Head of caudate nucleus (tissue), 42 donors: ENCODE results near the gene RRBP1.
A peak's percentile ranks its signal among the peaks of the same experiment; 100 is the strongest.
"Not testable (repeated sequence)": the region's sequence is repeated elsewhere in the genome, so short reads cannot be mapped to it uniquely, and the experiment has no call there.

Experiments
- DNase-seq, 42 donors: peaks; one replicate each; pipeline versions ENCODE4 v3.0.0 to v3.0.0-alpha.2; 2020 to 2021; ENCODE audit warnings: mixed read lengths in 7 of 42
- intact Hi-C: fragments of 100-400 bp; cut with DNase I; formaldehyde crosslinking; loops from one replicate; pipeline ENCODE4 v1.15.0; 2022

RRBP1 gene

GRCh38 chr20:17669306-17669931 is 12.6 kb downstream of the RRBP1 start:
- no peak for DNase-seq
- intact Hi-C loops, result no loop called here

- peak in 1 of 42 donors; percentile 19 for DNase-seq
- intact Hi-C loops, result no loop called here
Measured at GRCh38 chr20:17668432-17668831, 13.6 kb downstream of the RRBP1 start.

GRCh38 chr20:17667445-17667844 is 14.6 kb downstream of the RRBP1 start:
- intact Hi-C loops, result no loop called here
- DNase-seq, result peak in 2 of 42 donors; percentile 21 to 26

GRCh38 chr20:17666481-17666880 is 15.6 kb downstream of the RRBP1 start:
- intact Hi-C loops, result no loop called here
- DNase-seq, result peak in 2 of 42 donors; percentile 23 to 36

- DNase-seq, result peak in 1 of 42 donors; percentile 5
- intact Hi-C loops, result no loop called here
Measured at GRCh38 chr20:17665756-17666155, 16.3 kb downstream of the RRBP1 start.

GRCh38 chr20:17664025-17664633 is 17.9 kb downstream of the RRBP1 start:
- peak in 2 of 42 donors; percentile 14 to 25 for DNase-seq
- intact Hi-C loops, result no loop called here

- DNase-seq, result peak in 2 of 42 donors; percentile 19 to 24
Measured at GRCh38 chr20:17663486-17663885, 18.6 kb downstream of the RRBP1 start.

GRCh38 chr20:17663040-17663399 is 19.0 kb downstream of the RRBP1 start:
- intact Hi-C loops, result no loop called here
- peak in 32 of 42 donors; percentile 30 to 78 (median 56) for DNase-seq

More at GRCh38 chr20:17663486-17663885, 18.6 kb downstream of the RRBP1 start:
- intact Hi-C loops, result no loop called here

GRCh38 chr20:17662333-17663039 is 19.6 kb downstream of the RRBP1 start:
- intact Hi-C loops, result no loop called here
- DNase-seq, result peak in 21 of 42 donors; percentile 27 to 78 (median 51)

- DNase-seq, result peak in 5 of 42 donors; percentile 3 to 24 (median 10)
- intact Hi-C loops, result no loop called here
Measured at GRCh38 chr20:17661121-17661744, 20.8 kb downstream of the RRBP1 start.

GRCh38 chr20:17660667-17661066 is 21.4 kb downstream of the RRBP1 start:
- intact Hi-C loops, result no loop called here
- peak in 2 of 42 donors; percentile 4 to 10 for DNase-seq

- intact Hi-C loops, result no loop called here
- DNase-seq, result peak in 5 of 42 donors; percentile 6 to 22 (median 11)
Measured at GRCh38 chr20:17659801-17660200, 22.2 kb downstream of the RRBP1 start.

GRCh38 chr20:17659344-17659743 is 22.7 kb downstream of the RRBP1 start:
- peak in 2 of 42 donors; percentile 5 to 10 for DNase-seq
- intact Hi-C loops, result not testable (repeated sequence)

- intact Hi-C loops, result no loop called here
- peak in 2 of 42 donors; percentile 2 to 4 for DNase-seq
Measured at GRCh38 chr20:17658648-17658993, 23.4 kb downstream of the RRBP1 start.

- intact Hi-C loops, result no loop called here
- peak in 4 of 42 donors; percentile 0 to 12 (median 8) for DNase-seq
Measured at GRCh38 chr20:17657898-17658647, 24.0 kb downstream of the RRBP1 start.

GRCh38 chr20:17657079-17657825 is 24.8 kb downstream of the RRBP1 start:
- intact Hi-C loops, result no loop called here
- peak in 4 of 42 donors; percentile 11 to 32 (median 20) for DNase-seq

GRCh38 chr20:17655865-17656479 is 26.1 kb downstream of the RRBP1 start:
- DNase-seq, result peak in 4 of 42 donors; percentile 4 to 17 (median 11)
- intact Hi-C loops, result no loop called here

- intact Hi-C loops, result no loop called here
- DNase-seq, result peak in 3 of 42 donors; percentile 10 to 18 (median 11)
Measured at GRCh38 chr20:17655286-17655651, 26.8 kb downstream of the RRBP1 start.
